SK-N-MC (cell line): ENCODE results near the gene C12orf43.

Experiments used
- EZH2 ChIP-seq: fragments of 200-600 bp; sonication (generic); IDR thresholded peaks from one replicate; pipeline ENCODE4 v1.6.1; 2017; ENCODE audit warnings: antibody characterized with exemption
- POLR2AphosphoS5 ChIP-seq: IDR thresholded peaks from 2 replicates; pipeline ENCODE4 v1.6.1; 2012; ENCODE audit warnings: mild to moderate bottlenecking, low read depth, low read length, borderline replicate concordance

- TF ChIP-seq EZH2 (no peak), POLR2AphosphoS5 (no peak)
Observed at GRCh38 chr12:120977531-120978295, 38.6 kb downstream of the C12orf43 start.
